Uterus (tissue), 4 donors: Measurements from ENCODE around the gene CTDSPL. TPM values are rescaled to one million over a fixed set of nuclear protein-coding genes. Genes with fewer than 3 reads are reported as not detected.
A peak's percentile ranks its signal among the peaks of the same experiment; 100 is the strongest.

Source experiments
- DNase-seq, 2 donors: peaks; one replicate each; pipeline ENCODE4 v3.0.0-alpha.2; 2019 to 2020
- H3K27ac ChIP-seq, 2 donors: fragments of 200-600 bp; sonication (generic); 1 replicate in 1 of 2; 2 replicates in 1 of 2; pipeline ENCODE4 v1.5.1; 2016 to 2018
- H3K27me3 ChIP-seq, 2 donors: fragments of 200-600 bp; sonication (generic); one replicate each; pipeline ENCODE4 v1.5.1; 2018 to 2019; ENCODE audit warnings: control low read depth in 1 of 2
- H3K36me3 ChIP-seq, 2 donors: fragments of 200-600 bp; sonication (generic); one replicate each; pipeline ENCODE4 v1.5.1; 2019; ENCODE audit warnings: control low read depth in 1 of 2
- H3K4me1 ChIP-seq, 2 donors: fragments of 200-600 bp; sonication (generic); one replicate each; pipeline ENCODE4 v1.5.1; 2018 to 2019; ENCODE audit warnings: control low read depth in 1 of 2
- H3K4me3 ChIP-seq, 2 donors: fragments of 200-600 bp; sonication (generic); 1 replicate in 1 of 2; 2 replicates in 1 of 2; pipeline ENCODE4 v1.5.1; 2018 to 2019; ENCODE audit warnings: mild to moderate bottlenecking in 1 of 2
- H3K9me3 ChIP-seq, 2 donors: fragments of 200-600 bp; sonication (generic); one replicate each; pipeline ENCODE4 v1.5.1; 2019; ENCODE audit warnings: control low read depth in 1 of 2
- CTCF ChIP-seq, 4 experiments: fragments of 200-600 bp in 2 of 4; fragments of 450-650 bp in 2 of 4; sonication (generic) in 2 of 4; IDR thresholded peaks; one replicate each; pipeline ENCODE4 v1.5.1; 2016 to 2019; ENCODE audit warnings: antibody characterized with exemption in 4 of 4, mild to moderate bottlenecking in 2 of 4, moderate library complexity in 1 of 4
- POLR2A ChIP-seq, 2 donors: fragments of 450-650 bp; IDR thresholded peaks; one replicate each; pipeline ENCODE4 v1.6.1; 2016; ENCODE audit warnings: antibody characterized with exemption in 2 of 2, mild to moderate bottlenecking in 1 of 2, moderate library complexity in 1 of 2
- intact Hi-C: fragments of 100-400 bp; cut with DNase I; formaldehyde crosslinking; loops from one replicate; pipeline ENCODE4 v1.15.1; 2023; ENCODE audit warnings: low total_unique reads
- total RNA-seq, 4 donors: library from RNA; depleted of rRNA in 3 of 4; stranded (reverse); fragments of >200 nt in 3 of 4; gene quantifications; one replicate each; pipeline versions ENCODE4 v1.1.0 to v1.2.4, GENCODE V29; 2014 to 2023
- donor health status: DM: yes; HTN: yes; CAD: no.

The CTDSPL gene
- total RNA-seq, 4 donors from 2014 or later, result 6.4 to 55.9 (median 28.7) TPM

- Histone ChIP-seq H3K27ac (peak overlapping the region; percentile 82 to 84), H3K27me3 (no peaks in the 10 kb centered on the region), H3K9me3 (no peaks in the 10 kb centered on the region), H3K4me3 (no peak overlapping the region), H3K4me1 (peaks cover 7% of the 10 kb centered on the region in 2 donors), H3K36me3 (no peaks in the 10 kb centered on the region)
- no peak for DNase-seq
- intact Hi-C loops, result no loop called here
- TF ChIP-seq CTCF (IDR thresholded peaks at IDR 0.05), result no peak
- TF ChIP-seq POLR2A (IDR thresholded peaks at IDR 0.05), result no peak
Measured at GRCh38 chr3:37863949-37864822, 2.5 kb downstream of the CTDSPL start.

- H3K27me3 ChIP-seq, result no peaks in the 10 kb centered on the region
- no peak for DNase-seq
- no peaks in the 10 kb centered on the region for H3K9me3 ChIP-seq
- intact Hi-C loops, result no loop called here
- TF ChIP-seq POLR2A (IDR thresholded peaks at IDR 0.05), result no peak
- TF ChIP-seq CTCF (IDR thresholded peaks at IDR 0.05), result no peak
- H3K4me3 ChIP-seq, result no peak overlapping the region
- no peak overlapping the region for H3K27ac ChIP-seq
- peaks cover 3% of the 10 kb centered on the region in 2 donors for H3K4me1 ChIP-seq
- no peaks in the 10 kb centered on the region for H3K36me3 ChIP-seq
Measured at GRCh38 chr3:37864904-37865303, 3.2 kb downstream of the CTDSPL start.

- Histone ChIP-seq H3K27me3 (no peaks in the 10 kb centered on the region), H3K27ac (no peak overlapping the region), H3K36me3 (no peaks in the 10 kb centered on the region), H3K4me3 (no peak overlapping the region), H3K9me3 (no peaks in the 10 kb centered on the region), H3K4me1 (no peaks in the 10 kb centered on the region)
- intact Hi-C loops, result no loop called here
- no peak for DNase-seq
- TF ChIP-seq POLR2A (IDR thresholded peaks at IDR 0.05) (no peak), CTCF (IDR thresholded peaks at IDR 0.05) (no peak)
Measured at GRCh38 chr3:37867144-37867543, 5.5 kb downstream of the CTDSPL start.

GRCh38 chr3:37871858-37872257 is 10.2 kb downstream of the CTDSPL start:
- no peak overlapping the region for H3K4me3 ChIP-seq
- no peak for TF ChIP-seq POLR2A (IDR thresholded peaks at IDR 0.05)
- TF ChIP-seq CTCF (IDR thresholded peaks at IDR 0.05), result no peak
- no peak overlapping the region for H3K27ac ChIP-seq
- no peaks in the 10 kb centered on the region for H3K36me3 ChIP-seq
- intact Hi-C loops, result no loop called here
- no peaks in the 10 kb centered on the region for H3K27me3 ChIP-seq
- H3K4me1 ChIP-seq, result no peaks in the 10 kb centered on the region
- H3K9me3 ChIP-seq, result no peaks in the 10 kb centered on the region
- no peak for DNase-seq

GRCh38 chr3:37872413-37873160 is 10.9 kb downstream of the CTDSPL start:
- Histone ChIP-seq H3K27ac (no peak overlapping the region), H3K9me3 (no peaks in the 10 kb centered on the region), H3K36me3 (no peaks in the 10 kb centered on the region), H3K4me1 (no peaks in the 10 kb centered on the region), H3K4me3 (no peak overlapping the region), H3K27me3 (no peaks in the 10 kb centered on the region)
- intact Hi-C loops, result no loop called here
- no peak for DNase-seq
- no peak for TF ChIP-seq POLR2A (IDR thresholded peaks at IDR 0.05)
